HG03342 (cell line): ENCODE results near the gene CCDC30.
"Not testable (repeated sequence)": the region's sequence is repeated elsewhere in the genome, so short reads cannot be mapped to it uniquely, and the experiment has no call there.

Experiments used
- ATAC-seq: cut with Tn5 transposase; IDR thresholded peaks from one replicate; pipeline ENCODE4 v1.9.1; 2021; ENCODE audit warnings: mild to moderate bottlenecking, moderate library complexity; ENCODE audit not compliant: unreplicated experiment

Gene CCDC30

GRCh38 chr1:42518908-42519307 is 55.8 kb downstream of the CCDC30 start:
- no peak for ATAC-seq

GRCh38 chr1:42523171-42523570 is 60.1 kb downstream of the CCDC30 start:
- no peak for ATAC-seq

- no peak for ATAC-seq
Observed at GRCh38 chr1:42524330-42524729, 61.2 kb downstream of the CCDC30 start.

- no peak for ATAC-seq
Observed at GRCh38 chr1:42529724-42530181, 66.7 kb downstream of the CCDC30 start.

- ATAC-seq: no peak
Observed at GRCh38 chr1:42531043-42531442, 68.0 kb downstream of the CCDC30 start.

- no peak for ATAC-seq
Observed at GRCh38 chr1:42533101-42533863, 70.2 kb downstream of the CCDC30 start.

GRCh38 chr1:42541104-42541503 is 78.0 kb downstream of the CCDC30 start:
- no peak for ATAC-seq

GRCh38 chr1:42551180-42551579 is 88.1 kb downstream of the CCDC30 start:
- no peak for ATAC-seq

GRCh38 chr1:42551590-42551989 is 88.5 kb downstream of the CCDC30 start:
- no peak for ATAC-seq

- ATAC-seq: no peak
Observed at GRCh38 chr1:42552636-42553035, 89.5 kb downstream of the CCDC30 start.

- no peak for ATAC-seq
Observed at GRCh38 chr1:42557230-42557851, 94.3 kb downstream of the CCDC30 start.

GRCh38 chr1:42567038-42567437 is 104.0 kb downstream of the CCDC30 start:
- no peak for ATAC-seq

- no peak for ATAC-seq
Observed at GRCh38 chr1:42576935-42577334, 113.8 kb downstream of the CCDC30 start.

- ATAC-seq: no peak
Observed at GRCh38 chr1:42586016-42586415, 122.9 kb downstream of the CCDC30 start.

- no peak for ATAC-seq
Observed at GRCh38 chr1:42587753-42588152, 124.7 kb downstream of the CCDC30 start.

- ATAC-seq: no peak
Observed at GRCh38 chr1:42592811-42593210, 129.7 kb downstream of the CCDC30 start.

GRCh38 chr1:42593486-42594100 is 130.5 kb downstream of the CCDC30 start:
- ATAC-seq: no peak

GRCh38 chr1:42601472-42601871 is 138.4 kb downstream of the CCDC30 start:
- no peak for ATAC-seq

GRCh38 chr1:42613803-42614131 is 150.7 kb downstream of the CCDC30 start:
- no peak for ATAC-seq

- ATAC-seq: no peak
Observed at GRCh38 chr1:42618866-42619265, 155.8 kb downstream of the CCDC30 start.

GRCh38 chr1:42620307-42620706 is 157.2 kb downstream of the CCDC30 start:
- no peak for ATAC-seq

GRCh38 chr1:42621180-42621579 is 158.1 kb downstream of the CCDC30 start:
- not testable (repeated sequence) for ATAC-seq
